Caco-2 (cell line): ENCODE data around the gene ZNF136. TPM values are rescaled to one million over a fixed set of nuclear protein-coding genes. Genes with fewer than 3 reads are reported as not detected.

Experiments
- BruUV-seq: library from RNA; stranded (reverse); fragments of 400-500 nt; replicated peaks from 2 replicates; lab custom pipeline; 2021; lab: Mats Ljungman, UMichigan
- CTCF ChIA-PET: fragments of 300-600 bp; sonication (Branson Sonifier 250); formaldehyde crosslinking; loops from one replicate; lab custom pipeline; 2022; ENCODE audit warnings: antibody characterized with exemption; lab: Charles Lee
- POLR2A ChIA-PET: fragments of 300-600 bp; sonication (Branson Sonifier 250); formaldehyde crosslinking; loops from one replicate; lab custom pipeline; 2022; ENCODE audit warnings: antibody characterized with exemption; lab: Charles Lee
- DNase-seq, 2 experiments: peaks; one replicate each; pipeline versions ENCODE4 v3.0.0 to v3.0.0-alpha.2; 2020 to 2022
- H3K27me3 ChIP-seq: replicated peaks from 2 replicates; pipeline ENCODE4 v1.6.0; 2011; ENCODE audit warnings: low read length; ENCODE audit not compliant: control insufficient read depth, insufficient read depth
- H3K36me3 ChIP-seq: 2 replicates; pipeline ENCODE4 v1.5.1; 2011; ENCODE audit warnings: low read length; ENCODE audit not compliant: control insufficient read depth, insufficient read depth
- H3K4me1 ChIP-seq: fragments of 250-450 bp; sonication (Bioruptor Pico); 2 replicates; pipeline ENCODE4 v1.5.1; 2020; ENCODE audit warnings: mild to moderate bottlenecking
- H3K4me3 ChIP-seq: 2 replicates; pipeline ENCODE4 v1.5.1; 2011; ENCODE audit warnings: low read depth, mild to moderate bottlenecking, control low read depth, low read length
- H3K9me3 ChIP-seq: fragments of 250-450 bp; sonication (Bioruptor Pico); 2 replicates; pipeline ENCODE4 v1.5.1; 2020; ENCODE audit warnings: mild to moderate bottlenecking, moderate library complexity
- H3K27ac Mint-ChIP-seq: one replicate; pipeline ENCODE4 v1.8.0; 2022; ENCODE audit warnings: mixed read lengths; ENCODE audit not compliant: unreplicated experiment
- H3K27me3 Mint-ChIP-seq: one replicate; pipeline ENCODE4 v1.8.0; 2022; ENCODE audit warnings: mixed read lengths; ENCODE audit not compliant: insufficient read depth, unreplicated experiment
- H3K36me3 Mint-ChIP-seq: one replicate; pipeline ENCODE4 v1.8.0; 2022; ENCODE audit warnings: mild to moderate bottlenecking, mixed read lengths; ENCODE audit not compliant: insufficient read depth, unreplicated experiment
- H3K4me1 Mint-ChIP-seq: one replicate; pipeline ENCODE4 v1.8.0; 2022; ENCODE audit warnings: low read depth, mixed read lengths; ENCODE audit not compliant: unreplicated experiment
- H3K4me3 Mint-ChIP-seq: one replicate; pipeline ENCODE4 v1.8.0; 2022; ENCODE audit warnings: mild to moderate bottlenecking, moderate library complexity, mixed read lengths; ENCODE audit not compliant: unreplicated experiment
- H3K9me3 Mint-ChIP-seq: one replicate; pipeline ENCODE4 v1.8.0; 2022; ENCODE audit warnings: mixed read lengths; ENCODE audit not compliant: unreplicated experiment
- CTCF ChIP-seq, 2 experiments: fragments of 200-600 bp in 1 of 2; IDR thresholded peaks; 1 replicate in 1 of 2; 2 replicates in 1 of 2; pipeline versions ENCODE4 v1.5.1 to v1.8.0; 2011 to 2022; ENCODE audit warnings: antibody characterized with exemption in 1 of 2, control low read depth in 1 of 2, inconsistent platforms in 1 of 2, low read depth in 1 of 2, low read length in 1 of 2, mild to moderate bottlenecking in 1 of 2, moderate library complexity in 1 of 2; ENCODE audit not compliant: insufficient read depth in 1 of 2, severe bottlenecking in 1 of 2, unreplicated experiment in 1 of 2
- intact Hi-C: fragments of 100-400 bp; cut with micrococcal nuclease; formaldehyde crosslinking; loops from one replicate; pipeline ENCODE4 v1.10.0; 2022; ENCODE audit not compliant: unreplicated experiment
- total RNA-seq: library from RNA; stranded (reverse); gene quantifications from 2 replicates; pipeline ENCODE4 v1.2.3, GENCODE V29; 2022

The ZNF136 gene
- total RNA-seq, 1 experiment from 2014 or later: 3.6 TPM

GRCh38 chr19:12162513-12162881 lies 399 bp upstream of the ZNF136 start:
- H3K9me3 Mint-ChIP-seq: no peaks in the 10 kb centered on the region
- no peak for TF ChIP-seq CTCF (IDR thresholded peaks at IDR 0.05; ENCODE audit: insufficient read depth in 1 of 2, low read depth in 1 of 2, low read length in 1 of 2, severe bottlenecking in 1 of 2, unreplicated experiment in 1 of 2)
- H3K4me3 Mint-ChIP-seq: peak overlapping the region; percentile 79
- Histone ChIP-seq H3K27me3 (no peaks in the 10 kb centered on the region), H3K4me3 (peak overlapping the region; percentile 82), H3K4me1 (no peaks in the 10 kb centered on the region), H3K9me3 (no peaks in the 10 kb centered on the region), H3K36me3 (no peaks in the 10 kb centered on the region)
- peak overlapping the region; percentile 72 for H3K27ac Mint-ChIP-seq
- no peak for DNase-seq
- no peaks in the 10 kb centered on the region for H3K27me3 Mint-ChIP-seq
- POLR2A ChIA-PET: interaction anchor here (0.6 to 1.1 kb wide), 4 partner anchors 22 to 333 kb away, joined by 3 to 4 read pairs (median 4); partner anchors contain the start of gene ZNF20
- CTCF ChIA-PET: interaction anchor here (0.8 to 0.9 kb wide), 2 partner anchors 203 to 365 kb away, joined by 3 read pairs; partner anchors contain the start of gene ZNF442
- no TSS peak for BruUV-seq
- no peaks in the 10 kb centered on the region for H3K4me1 Mint-ChIP-seq
- intact Hi-C loops: no loop called here
- peaks cover 12% of the 10 kb centered on the region for H3K36me3 Mint-ChIP-seq

GRCh38 chr19:12163826-12164225 lies 930 bp downstream of the ZNF136 start:
- peaks cover 12% of the 10 kb centered on the region for H3K36me3 Mint-ChIP-seq
- TSS peak; percentile 33 for BruUV-seq

GRCh38 chr19:12166626-12167025 lies 3.7 kb downstream of the ZNF136 start:
- H3K36me3 ChIP-seq: no peaks in the 10 kb centered on the region
- H3K4me1 Mint-ChIP-seq: no peaks in the 10 kb centered on the region
- no peaks in the 10 kb centered on the region for H3K27me3 ChIP-seq
- no peaks in the 10 kb centered on the region for H3K9me3 Mint-ChIP-seq
- no peak overlapping the region for H3K27ac Mint-ChIP-seq
- no peaks in the 10 kb centered on the region for H3K27me3 Mint-ChIP-seq
- no peaks in the 10 kb centered on the region for H3K4me1 ChIP-seq
- DNase-seq: no peak
- no peak overlapping the region for H3K4me3 ChIP-seq
- ChIA-PET POLR2A (no interaction called here), CTCF (no interaction called here)
- H3K4me3 Mint-ChIP-seq: no peak overlapping the region
- peaks cover 24% of the 10 kb centered on the region for H3K36me3 Mint-ChIP-seq
- intact Hi-C loops: no loop called here
- no TSS peak for BruUV-seq
- no peak for TF ChIP-seq CTCF (IDR thresholded peaks at IDR 0.05; ENCODE audit: insufficient read depth in 1 of 2, low read depth in 1 of 2, low read length in 1 of 2, severe bottlenecking in 1 of 2, unreplicated experiment in 1 of 2)
- no peaks in the 10 kb centered on the region for H3K9me3 ChIP-seq

More at GRCh38 chr19:12163826-12164225, 930 bp downstream of the ZNF136 start:
- Mint-ChIP-seq H3K9me3 (no peaks in the 10 kb centered on the region), H3K27ac (peak overlapping the region; percentile 72), H3K4me3 (peak overlapping the region; percentile 79), H3K4me1 (no peaks in the 10 kb centered on the region), H3K27me3 (no peaks in the 10 kb centered on the region)
- POLR2A ChIA-PET: no interaction called here
- CTCF ChIA-PET: no interaction called here
- Histone ChIP-seq H3K9me3 (no peaks in the 10 kb centered on the region), H3K36me3 (no peaks in the 10 kb centered on the region), H3K4me3 (peak overlapping the region; percentile 82), H3K4me1 (no peaks in the 10 kb centered on the region), H3K27me3 (no peaks in the 10 kb centered on the region)
- intact Hi-C loops: no loop called here
- no peak for TF ChIP-seq CTCF (IDR thresholded peaks at IDR 0.05; ENCODE audit: insufficient read depth in 1 of 2, low read depth in 1 of 2, low read length in 1 of 2, severe bottlenecking in 1 of 2, unreplicated experiment in 1 of 2)
- no peak for DNase-seq
